ENCODE measurements around the gene HSD11B2. TPM values are rescaled to one million over a fixed set of nuclear protein-coding genes. Genes with fewer than 3 reads are reported as not detected.
A peak's percentile ranks its signal among the peaks of the same experiment; 100 is the strongest.

Gene HSD11B2
- total RNA-seq, 4 donors from 2014 or later = 1.2 to 82.1 (median 9.7) TPM

- no peak for DNase-seq
- Histone ChIP-seq H3K4me3 (no peak overlapping the region), H3K36me3 (no peaks in the 10 kb centered on the region), H3K27ac (peak overlapping the region; percentile 57 to 63), H3K4me1 (peaks cover 0 to 28% of the 10 kb centered on the region in 2 donors), H3K27me3 (no peaks in the 10 kb centered on the region), H3K9me3 (no peaks in the 10 kb centered on the region)
- intact Hi-C loops (cut with DNase I; ENCODE audit: low total_unique reads) = no loop called here
- TF ChIP-seq CTCF (IDR thresholded peaks at IDR 0.05) = no peak
- no peak for TF ChIP-seq POLR2A (IDR thresholded peaks at IDR 0.05)
These were observed 33.7 kb upstream of the HSD11B2 start for GRCh38 chr16:67397036-67397801.

GRCh38 chr16:67397812-67398545 is 32.9 kb upstream of the HSD11B2 start:
- H3K4me1 ChIP-seq = peaks cover 0 to 25% of the 10 kb centered on the region in 2 donors
- TF ChIP-seq CTCF (IDR thresholded peaks at IDR 0.05) (no peak), POLR2A (IDR thresholded peaks at IDR 0.05) (no peak)
- H3K27ac ChIP-seq = peak overlapping the region in 1 of 2 donors; percentile 46
- no peaks in the 10 kb centered on the region for H3K9me3 ChIP-seq
- H3K36me3 ChIP-seq = no peaks in the 10 kb centered on the region
- no peak for DNase-seq
- no peaks in the 10 kb centered on the region for H3K27me3 ChIP-seq
- H3K4me3 ChIP-seq = no peak overlapping the region
- intact Hi-C loops (cut with DNase I; ENCODE audit: low total_unique reads) = no loop called here

GRCh38 chr16:67398546-67399217 is 32.2 kb upstream of the HSD11B2 start:
- no peak for DNase-seq
- H3K4me1 ChIP-seq = peaks cover 0 to 22% of the 10 kb centered on the region in 2 donors
- no peaks in the 10 kb centered on the region for H3K36me3 ChIP-seq
- H3K27ac ChIP-seq = peak overlapping the region in 1 of 2 donors; percentile 7
- no peaks in the 10 kb centered on the region for H3K27me3 ChIP-seq
- intact Hi-C loops (cut with DNase I; ENCODE audit: low total_unique reads) = no loop called here
- H3K9me3 ChIP-seq = no peaks in the 10 kb centered on the region
- no peak for TF ChIP-seq POLR2A (IDR thresholded peaks at IDR 0.05)
- TF ChIP-seq CTCF (IDR thresholded peaks at IDR 0.05) = no peak
- H3K4me3 ChIP-seq = peak overlapping the region in 1 of 2 donors; percentile 15

GRCh38 chr16:67399218-67399733 is 31.6 kb upstream of the HSD11B2 start:
- peak in 1 of 2 donors; percentile 56 for DNase-seq
- Histone ChIP-seq H3K4me1 (peaks cover 0 to 17% of the 10 kb centered on the region in 2 donors), H3K4me3 (peak overlapping the region in 1 of 2 donors; percentile 15), H3K27ac (peak overlapping the region in 1 of 2 donors; percentile 7), H3K9me3 (no peaks in the 10 kb centered on the region), H3K27me3 (no peaks in the 10 kb centered on the region), H3K36me3 (no peaks in the 10 kb centered on the region)
- TF ChIP-seq POLR2A (IDR thresholded peaks at IDR 0.05) (no peak), CTCF (IDR thresholded peaks at IDR 0.05) (peak; percentile 66 to 74 (median 70))
- intact Hi-C loops (cut with DNase I; ENCODE audit: low total_unique reads) = no loop called here
